Loucy (cell line): ENCODE measurements around the gene ZNF593.

Experiments used
- H2AFZ ChIP-seq: fragments of 200-600 bp; sonication (generic); 2 replicates; pipeline ENCODE4 v1.6.0; 2016; ENCODE audit warnings: antibody characterized with exemption, mild to moderate bottlenecking, low read length, moderate library complexity
- H3F3A ChIP-seq: fragments of 200-600 bp; 2 replicates; pipeline ENCODE4 v1.6.0; 2016; ENCODE audit warnings: antibody characterized with exemption, low read depth, mild to moderate bottlenecking
- H3K27me3 ChIP-seq: fragments of 200-600 bp; sonication (generic); 2 replicates; pipeline ENCODE4 v1.6.1; 2014; ENCODE audit warnings: low read length, mild to moderate bottlenecking; ENCODE audit not compliant: insufficient read depth, poor library complexity, severe bottlenecking
- H3K36me3 ChIP-seq: fragments of 200-600 bp; sonication (generic); 2 replicates; pipeline ENCODE4 v1.6.1; 2016; ENCODE audit warnings: low read length; ENCODE audit not compliant: insufficient read depth
- H3K4me1 ChIP-seq: fragments of 200-600 bp; sonication (generic); 2 replicates; pipeline ENCODE4 v1.5.1; 2014; ENCODE audit warnings: low read length, mild to moderate bottlenecking; ENCODE audit not compliant: insufficient read depth, poor library complexity, severe bottlenecking
- H3K4me2 ChIP-seq: fragments of 200-600 bp; sonication (generic); 2 replicates; pipeline ENCODE4 v1.6.0; 2014; ENCODE audit warnings: antibody characterized with exemption, low read length, low read depth, mild to moderate bottlenecking; ENCODE audit not compliant: poor library complexity, severe bottlenecking
- H3K4me3 ChIP-seq: fragments of 200-600 bp; sonication (generic); 2 replicates; pipeline ENCODE4 v1.5.1; 2014; ENCODE audit warnings: low read length, mild to moderate bottlenecking, mixed read lengths; ENCODE audit not compliant: poor library complexity, severe bottlenecking
- H3K79me2 ChIP-seq: fragments of 200-600 bp; sonication (generic); 2 replicates; pipeline ENCODE4 v1.6.1; 2014; ENCODE audit warnings: low read length; ENCODE audit not compliant: insufficient read depth
- H3K9ac ChIP-seq: fragments of 200-600 bp; sonication (generic); 2 replicates; pipeline ENCODE4 v1.6.0; 2014; ENCODE audit warnings: mild to moderate bottlenecking, low read depth, low read length, moderate library complexity; ENCODE audit not compliant: poor library complexity, severe bottlenecking
- H3K9me2 ChIP-seq: fragments of 200-600 bp; sonication (generic); replicated peaks from 2 replicates; pipeline ENCODE4 v1.6.1; 2016; ENCODE audit warnings: low read depth, low read length, mixed read lengths
- H3K9me3 ChIP-seq: fragments of 200-600 bp; sonication (generic); 2 replicates; pipeline ENCODE4 v1.6.1; 2014; ENCODE audit warnings: mild to moderate bottlenecking, antibody characterized with exemption, low read length, low read depth; ENCODE audit not compliant: insufficient read depth
- H4K20me1 ChIP-seq: fragments of 200-600 bp; sonication (generic); 2 replicates; pipeline ENCODE4 v1.6.0; 2014; ENCODE audit warnings: antibody characterized with exemption, low read length, mild to moderate bottlenecking; ENCODE audit not compliant: insufficient read depth, poor library complexity, severe bottlenecking
- CTCF ChIP-seq: fragments of 200-600 bp; sonication (generic); conservative IDR thresholded peaks from 2 replicates; pipeline ENCODE4 v1.5.1; 2014; ENCODE audit warnings: mild to moderate bottlenecking, antibody characterized with exemption, low read length
- EZH2phosphoT487 ChIP-seq: fragments of 200-600 bp; IDR thresholded peaks from 2 replicates; pipeline ENCODE4 v1.6.1; 2018; ENCODE audit warnings: antibody characterized with exemption, mild to moderate bottlenecking, moderate library complexity, borderline replicate concordance

ZNF593 gene

GRCh38 chr1:26169669-26170471 lies at the start of gene ZNF593:
TSS of gene ZNF593 (plus strand) at chr1:26169908. CDS start at chr1:26169984, 76 bp downstream.
- H3K9me3 ChIP-seq, result no peaks in the 10 kb centered on the region
- H2AFZ ChIP-seq, result peak within 1 kb of the TSS; percentile 94
- no peaks in the 10 kb centered on the region for H3K27me3 ChIP-seq
- H3K4me2 ChIP-seq, result peak within 1 kb of the TSS; percentile 88
- H4K20me1 ChIP-seq, result no peaks in the 10 kb centered on the region
- H3K4me1 ChIP-seq, result peaks cover 14% of the 10 kb centered on the region
- peak within 1 kb of the TSS; percentile 93 for H3K4me3 ChIP-seq
- 0 out of 2 replicates have a peak, but pooled peaks cover 3% of the 10 kb centered on the region for H3F3A ChIP-seq
- no peak for TF ChIP-seq EZH2phosphoT487
- peak; percentile 75 for TF ChIP-seq CTCF
- H3K79me2 ChIP-seq, result peaks cover 19% of the 10 kb centered on the region
- H3K9me2 ChIP-seq, result no peaks in the 10 kb centered on the region
- H3K9ac ChIP-seq, result peak within 1 kb of the TSS; percentile 90
- H3K36me3 ChIP-seq, result no peaks in the 10 kb centered on the region

- H3K79me2 ChIP-seq, result peaks cover 59% of the 10 kb centered on the region
- H4K20me1 ChIP-seq, result no peaks in the 10 kb centered on the region
- no peaks in the 10 kb centered on the region for H3K9me2 ChIP-seq
- peaks cover 73% of the 10 kb centered on the region for H3K4me1 ChIP-seq
- peaks cover 33% of the 10 kb centered on the region for H3F3A ChIP-seq
- H2AFZ ChIP-seq, result no peak overlapping the region
- H3K36me3 ChIP-seq, result peaks cover 23% of the 10 kb centered on the region; the same call in 1 of the 2 replicates
- H3K4me3 ChIP-seq, result no peak overlapping the region
- H3K9me3 ChIP-seq, result no peaks in the 10 kb centered on the region
- H3K9ac ChIP-seq, result peak overlapping the region; percentile 10
- H3K27me3 ChIP-seq, result no peaks in the 10 kb centered on the region
- TF ChIP-seq CTCF, result no peak
- peak overlapping the region; percentile 24 for H3K4me2 ChIP-seq
Observed at GRCh38 chr1:26121854-26122773, 47.6 kb upstream of the ZNF593 start.

- H2AFZ ChIP-seq, result no peak overlapping the region
- no peaks in the 10 kb centered on the region for H3K9me3 ChIP-seq
- H3K9ac ChIP-seq, result peak overlapping the region; percentile 96
- no peak for TF ChIP-seq EZH2phosphoT487
- no peak for TF ChIP-seq CTCF
- no peaks in the 10 kb centered on the region for H3K27me3 ChIP-seq
- H4K20me1 ChIP-seq, result no peaks in the 10 kb centered on the region
- H3F3A ChIP-seq, result peaks cover 37% of the 10 kb centered on the region
- H3K4me2 ChIP-seq, result peak overlapping the region; percentile 99
- H3K9me2 ChIP-seq, result no peaks in the 10 kb centered on the region
- peaks cover 19% of the 10 kb centered on the region; the same call in 1 of the 2 replicates for H3K36me3 ChIP-seq
- H3K4me1 ChIP-seq, result peaks cover 84% of the 10 kb centered on the region
- peaks cover 57% of the 10 kb centered on the region for H3K79me2 ChIP-seq
- peak overlapping the region; percentile 39 for H3K4me3 ChIP-seq
Observed at GRCh38 chr1:26122988-26123973, 46.4 kb upstream of the ZNF593 start.
